ENCODE data around the gene CLIP1.
"Not testable (repeated sequence)": the region's sequence is repeated elsewhere in the genome, so short reads cannot be mapped to it uniquely, and the experiment has no call there.

DNA sequence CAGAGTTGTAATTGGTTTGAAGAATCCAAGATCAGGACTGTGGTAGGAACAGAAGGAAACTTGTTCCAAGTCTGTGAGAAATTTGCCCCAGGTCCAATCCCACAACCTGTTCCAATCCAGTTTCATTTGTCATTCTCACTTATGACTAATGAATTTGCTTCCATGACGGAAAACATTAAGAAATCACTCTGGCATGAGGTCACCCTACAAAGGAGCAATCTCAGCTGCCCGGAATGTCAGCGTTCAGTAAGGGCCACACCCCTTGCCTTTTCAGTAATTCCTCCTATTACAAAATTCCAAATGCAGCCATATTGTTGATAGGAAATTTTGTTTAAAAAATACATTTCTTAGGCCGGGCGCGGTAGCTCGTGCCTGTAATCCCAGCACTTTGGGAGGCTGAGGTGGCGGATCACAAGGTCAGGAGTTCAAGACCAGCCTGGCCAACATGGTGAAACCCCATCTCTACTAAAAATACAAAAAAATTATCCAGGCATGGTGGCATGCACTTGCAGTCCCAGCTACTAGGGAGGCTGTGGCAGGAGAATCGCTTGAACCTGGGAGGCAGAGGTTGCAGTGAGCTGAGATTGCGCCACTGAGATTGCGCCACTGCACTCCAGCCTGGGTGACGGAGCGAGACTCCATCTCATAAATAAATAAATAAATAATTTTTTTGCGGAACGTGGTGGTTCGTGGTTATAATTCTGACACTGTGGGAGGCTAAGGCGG lies 42.0 kb upstream of the CLIP1 start:
- TF ChIP-seq POLR2A (IDR thresholded peaks at IDR 0.05; ENCODE audit: low read length); GATA1 (IDR thresholded peaks at IDR 0.05; ENCODE audit: low read depth, low read length): not testable (repeated sequence)
